OCI-LY3 (cell line): Measurements from ENCODE around the gene MUC21.
A peak's percentile ranks its signal among the peaks of the same experiment; 100 is the strongest.
"Not testable (repeated sequence)": the region's sequence is repeated elsewhere in the genome, so short reads cannot be mapped to it uniquely, and the experiment has no call there.

Experiments
- H2AFZ ChIP-seq: fragments of 200-600, 300-600 bp; shearing (Covaris generic); 2 replicates; pipeline ENCODE4 v1.6.0; 2014; ENCODE audit warnings: antibody characterized with exemption, low read depth, low read length
- H3K27ac ChIP-seq: fragments of 200-600, 300-600 bp; sonication (generic); 2 replicates; pipeline ENCODE4 v1.5.1; 2014; ENCODE audit warnings: mild to moderate bottlenecking, low read length, moderate library complexity, mixed read lengths
- H3K27me3 ChIP-seq: fragments of 200-600, 300-600 bp; sonication (generic); 2 replicates; pipeline ENCODE4 v1.6.1; 2014; ENCODE audit warnings: low read depth, low read length, mixed read lengths
- H3K36me3 ChIP-seq: fragments of 200-600, 300-600 bp; sonication (generic); replicated peaks from 2 replicates; pipeline ENCODE3; 2014; ENCODE audit warnings: low read depth, low read length, mixed read lengths
- H3K4me1 ChIP-seq: fragments of 300-600, 200-600 bp; sonication (generic); 2 replicates; pipeline ENCODE4 v1.6.1; 2014; ENCODE audit warnings: low read length, mixed read lengths
- H3K4me2 ChIP-seq: fragments of 200-600, 300-600 bp; sonication (generic); 2 replicates; pipeline ENCODE4 v1.6.1; 2014; ENCODE audit warnings: low read length, mixed read lengths
- H3K4me3 ChIP-seq: fragments of 300-600, 200-600 bp; sonication (generic); 2 replicates; pipeline ENCODE4 v1.5.1; 2014; ENCODE audit warnings: antibody characterized with exemption, mild to moderate bottlenecking, low read length, moderate library complexity
- H3K79me2 ChIP-seq: fragments of 300-600, 200-600 bp; shearing (Covaris generic); 2 replicates; pipeline ENCODE4 v1.6.1; 2014; ENCODE audit warnings: mild to moderate bottlenecking, low read length, mixed read lengths
- H3K9ac ChIP-seq: fragments of 300-600, 200-600 bp; shearing (Covaris generic); 2 replicates; pipeline ENCODE4 v1.6.0; 2014; ENCODE audit warnings: mild to moderate bottlenecking, low read length, moderate library complexity
- H3K9me3 ChIP-seq: fragments of 200-600, 300-600 bp; shearing (Covaris generic); 2 replicates; pipeline ENCODE4 v1.6.1; 2014; ENCODE audit warnings: low read length, mixed read lengths; ENCODE audit not compliant: insufficient read depth
- H4K20me1 ChIP-seq: fragments of 200-600, 300-600 bp; sonication (generic); 2 replicates; pipeline ENCODE4 v1.6.1; 2016; ENCODE audit warnings: low read length, mixed read lengths; ENCODE audit not compliant: insufficient read depth
- EZH2phosphoT487 ChIP-seq: fragments of 200-600 bp; shearing (Covaris generic); IDR thresholded peaks from 2 replicates; pipeline ENCODE4 v1.6.1; 2018; ENCODE audit warnings: antibody characterized with exemption, mixed run types, low read depth
- TF ChIP-seq, protein P1 (sequence below): fragments of 200-600, 300-600 bp; sonication (generic); IDR thresholded peaks from 2 replicates; pipeline ENCODE4 v1.5.1; 2014; ENCODE audit warnings: antibody characterized with exemption, low read length, low read depth

Gene MUC21

DNA sequence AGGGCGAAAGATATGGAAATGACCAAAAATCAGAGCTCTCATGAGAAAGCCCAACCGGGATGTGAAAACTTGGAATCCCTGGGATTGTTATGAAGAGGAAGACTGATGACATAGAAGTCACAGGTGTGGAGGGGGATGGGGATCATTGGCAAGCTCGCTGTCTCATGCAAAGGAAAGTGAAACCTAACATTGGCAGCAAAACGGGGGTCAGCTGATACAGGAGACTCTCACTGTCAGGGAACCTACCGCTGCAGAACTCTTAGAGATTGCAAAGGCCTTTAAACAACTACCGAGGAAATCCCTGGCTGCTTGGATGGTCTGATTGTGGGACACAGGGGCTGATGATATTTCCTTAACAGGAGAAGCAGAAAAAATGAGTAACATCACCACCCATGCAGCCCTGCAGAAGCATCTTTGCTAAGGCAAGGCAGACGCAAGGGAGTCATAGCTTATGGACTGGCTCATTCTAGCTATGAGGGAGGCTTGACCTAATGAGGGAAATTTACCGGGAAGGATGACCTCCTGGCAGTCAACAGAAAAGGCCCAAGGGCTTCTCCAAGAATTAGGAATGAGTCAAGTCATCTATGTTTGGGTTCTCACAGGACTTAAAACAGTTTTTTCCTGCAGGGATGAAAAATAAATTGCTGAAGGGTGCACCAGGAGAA, 7.0 kb downstream of the MUC21 start:
- no peak for TF ChIP-seq EZH2phosphoT487
- TF ChIP-seq, protein P1, sequence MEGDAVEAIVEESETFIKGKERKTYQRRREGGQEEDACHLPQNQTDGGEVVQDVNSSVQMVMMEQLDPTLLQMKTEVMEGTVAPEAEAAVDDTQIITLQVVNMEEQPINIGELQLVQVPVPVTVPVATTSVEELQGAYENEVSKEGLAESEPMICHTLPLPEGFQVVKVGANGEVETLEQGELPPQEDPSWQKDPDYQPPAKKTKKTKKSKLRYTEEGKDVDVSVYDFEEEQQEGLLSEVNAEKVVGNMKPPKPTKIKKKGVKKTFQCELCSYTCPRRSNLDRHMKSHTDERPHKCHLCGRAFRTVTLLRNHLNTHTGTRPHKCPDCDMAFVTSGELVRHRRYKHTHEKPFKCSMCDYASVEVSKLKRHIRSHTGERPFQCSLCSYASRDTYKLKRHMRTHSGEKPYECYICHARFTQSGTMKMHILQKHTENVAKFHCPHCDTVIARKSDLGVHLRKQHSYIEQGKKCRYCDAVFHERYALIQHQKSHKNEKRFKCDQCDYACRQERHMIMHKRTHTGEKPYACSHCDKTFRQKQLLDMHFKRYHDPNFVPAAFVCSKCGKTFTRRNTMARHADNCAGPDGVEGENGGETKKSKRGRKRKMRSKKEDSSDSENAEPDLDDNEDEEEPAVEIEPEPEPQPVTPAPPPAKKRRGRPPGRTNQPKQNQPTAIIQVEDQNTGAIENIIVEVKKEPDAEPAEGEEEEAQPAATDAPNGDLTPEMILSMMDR, result no peak
- peak overlapping the region; percentile 23 for H3K4me3 ChIP-seq
- no peak overlapping the region for H3K27ac ChIP-seq
- no peaks in the 10 kb centered on the region for H4K20me1 ChIP-seq
- no peaks in the 10 kb centered on the region for H3K27me3 ChIP-seq
- H3K4me2 ChIP-seq, result peak overlapping the region; percentile 33
- no peaks in the 10 kb centered on the region for H3K79me2 ChIP-seq
- H3K9me3 ChIP-seq, result no peaks in the 10 kb centered on the region
- H3K4me1 ChIP-seq, result peaks cover 2% of the 10 kb centered on the region; the same call in 1 of the 2 replicates
- peak overlapping the region; percentile 65 for H2AFZ ChIP-seq
- no peak overlapping the region for H3K9ac ChIP-seq
- no peaks in the 10 kb centered on the region for H3K36me3 ChIP-seq

DNA sequence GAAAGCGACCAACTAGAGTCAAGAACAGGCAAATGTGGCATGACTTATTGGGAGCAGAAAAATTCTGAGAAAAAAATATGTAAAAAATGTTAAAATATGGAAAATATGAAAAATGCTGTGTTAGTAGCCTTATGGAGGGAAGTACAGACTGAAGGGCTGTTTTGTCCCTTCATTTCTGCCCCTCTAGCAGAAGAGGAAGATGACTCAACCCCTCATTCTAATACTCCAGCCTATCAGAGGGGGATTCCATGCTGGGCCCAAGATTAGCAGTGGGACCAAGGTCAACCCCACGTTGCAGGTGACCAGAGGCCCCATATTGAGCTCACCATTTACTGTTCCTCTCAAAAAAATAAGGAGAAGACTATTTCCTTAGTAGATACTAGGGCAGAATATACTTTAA, 8.4 kb downstream of the MUC21 start:
- Histone ChIP-seq H3K4me3 (no peak overlapping the region), H3K36me3 (no peaks in the 10 kb centered on the region), H2AFZ (no peak overlapping the region), H3K9me3 (no peaks in the 10 kb centered on the region), H3K27ac (no peak overlapping the region), H3K4me1 (peaks cover 2% of the 10 kb centered on the region; the same call in 1 of the 2 replicates), H4K20me1 (no peaks in the 10 kb centered on the region), H3K27me3 (no peaks in the 10 kb centered on the region), H3K79me2 (no peaks in the 10 kb centered on the region), H3K9ac (no peak overlapping the region), H3K4me2 (no peak overlapping the region)
- TF ChIP-seq, protein P1, result no peak
- TF ChIP-seq EZH2phosphoT487, result no peak

DNA sequence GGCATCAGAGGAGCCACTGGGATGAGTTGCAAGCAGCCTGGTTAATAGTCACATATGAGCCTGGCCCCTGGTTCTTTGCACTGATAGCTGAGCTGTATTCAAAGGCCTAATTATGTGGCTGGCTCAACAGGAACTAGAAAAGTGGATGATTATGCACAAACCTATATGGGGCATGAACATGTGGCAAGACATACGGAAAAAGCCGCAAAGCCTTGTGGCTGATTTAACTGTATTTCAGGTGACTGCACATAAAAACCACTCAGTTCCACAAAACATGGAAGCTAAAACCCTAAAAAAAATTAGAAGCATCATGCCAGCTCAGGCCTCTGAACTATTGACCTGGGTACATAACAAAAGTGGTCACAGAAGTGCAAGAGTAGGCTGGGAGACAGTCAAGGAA, 13.8 kb downstream of the MUC21 start:
- Histone ChIP-seq H3K27me3 (no peaks in the 10 kb centered on the region), H2AFZ (no peak overlapping the region), H4K20me1 (no peaks in the 10 kb centered on the region), H3K4me1 (no peaks in the 10 kb centered on the region), H3K27ac (no peak overlapping the region), H3K9ac (no peak overlapping the region), H3K9me3 (no peaks in the 10 kb centered on the region), H3K4me2 (no peak overlapping the region), H3K36me3 (no peaks in the 10 kb centered on the region), H3K4me3 (no peak overlapping the region), H3K79me2 (no peaks in the 10 kb centered on the region)
- TF ChIP-seq, protein P1, result no peak
- TF ChIP-seq EZH2phosphoT487, result no peak

DNA sequence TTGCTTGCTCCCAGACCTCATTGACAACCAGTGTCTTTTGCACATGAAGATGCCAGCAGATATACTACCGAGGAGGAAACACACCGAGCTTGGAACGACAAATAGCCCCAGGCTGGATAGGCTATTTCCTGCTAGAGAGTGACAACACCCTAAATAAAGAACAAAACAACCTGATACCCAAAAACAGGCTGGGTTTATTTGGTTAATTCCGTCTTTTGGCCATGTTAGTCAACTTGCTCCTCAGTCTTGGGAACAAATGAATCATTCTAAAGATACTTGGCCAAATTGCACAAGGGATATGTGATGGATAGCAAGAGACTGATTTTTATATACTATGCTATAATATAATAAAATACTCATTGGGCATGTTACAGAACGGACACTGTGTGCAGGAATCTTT, 15.3 kb downstream of the MUC21 start:
- no peak overlapping the region for H3K4me2 ChIP-seq
- TF ChIP-seq, protein P1, result no peak
- TF ChIP-seq EZH2phosphoT487, result no peak
- H3K27ac ChIP-seq, result no peak overlapping the region

DNA sequence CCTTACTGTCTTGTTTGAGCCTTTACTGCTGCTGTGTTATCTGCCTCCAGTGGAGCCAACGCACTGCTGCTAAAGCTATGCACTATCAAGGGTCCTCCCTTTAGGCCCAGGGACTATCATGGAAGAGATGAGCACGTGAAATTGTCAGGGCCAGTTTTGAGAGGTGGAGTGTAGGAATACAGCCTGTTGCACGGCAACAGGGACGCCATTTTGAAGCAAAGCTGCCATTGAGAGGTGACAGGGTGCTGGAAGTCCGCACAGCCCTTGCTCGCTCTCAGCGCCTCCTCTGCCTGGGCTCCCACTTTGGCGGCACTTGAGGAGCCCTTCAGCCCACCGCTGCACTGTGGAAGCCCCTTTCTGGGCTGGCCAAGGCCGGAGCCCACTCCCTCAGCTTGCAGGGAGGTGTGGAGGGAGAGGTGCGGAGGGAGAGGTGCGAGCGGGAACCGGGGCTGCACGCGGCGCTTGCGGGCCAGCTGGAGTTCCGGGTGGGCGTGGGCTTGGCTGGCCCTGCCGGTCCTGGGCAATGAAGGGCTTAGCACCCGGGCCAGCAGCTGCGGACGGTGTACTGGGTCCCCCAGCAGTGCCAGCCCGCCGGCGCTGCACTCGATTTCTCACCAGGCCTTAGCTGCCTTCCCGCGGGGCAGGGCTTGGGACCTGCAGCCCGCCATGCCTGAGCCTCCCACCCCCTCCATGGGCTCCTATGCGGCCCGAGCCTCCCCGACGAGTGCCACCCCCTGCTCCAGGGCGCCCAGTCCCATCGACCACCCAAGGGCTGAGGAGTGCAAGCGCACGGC, 16.7 kb downstream of the MUC21 start:
- H3K79me2 ChIP-seq, H3K4me1 ChIP-seq, H4K20me1 ChIP-seq, H3K9me3 ChIP-seq, H3K9ac ChIP-seq, H3K4me3 ChIP-seq, H3K36me3 ChIP-seq, H3K27ac ChIP-seq, H3K4me2 ChIP-seq, H2AFZ ChIP-seq, H3K27me3 ChIP-seq: not testable (repeated sequence)

More for the DNA sequence above, 15.3 kb downstream of the MUC21 start:
- H3K27me3 ChIP-seq, result no peaks in the 10 kb centered on the region
- H3K9ac ChIP-seq, result no peak overlapping the region
- H4K20me1 ChIP-seq, result no peaks in the 10 kb centered on the region
- H3K79me2 ChIP-seq, result no peaks in the 10 kb centered on the region
- no peak overlapping the region for H3K4me3 ChIP-seq
- H2AFZ ChIP-seq, result no peak overlapping the region
- H3K4me1 ChIP-seq, result no peaks in the 10 kb centered on the region
- H3K9me3 ChIP-seq, result no peaks in the 10 kb centered on the region
- no peaks in the 10 kb centered on the region for H3K36me3 ChIP-seq
